GM19467 (cell line): ENCODE results near the gene CRYBG1.
"Not testable (repeated sequence)": the region's sequence is repeated elsewhere in the genome, so short reads cannot be mapped to it uniquely, and the experiment has no call there.

Experiments
- ATAC-seq: cut with Tn5 transposase; IDR thresholded peaks from one replicate; pipeline ENCODE4 v1.9.1; 2021; ENCODE audit warnings: mild to moderate bottlenecking, moderate library complexity; ENCODE audit not compliant: unreplicated experiment

The CRYBG1 gene

GRCh38 chr6:106574741-106575458 is 214.4 kb downstream of the CRYBG1 start:
- no peak for ATAC-seq

- no peak for ATAC-seq
These were observed 218.8 kb downstream of the CRYBG1 start for GRCh38 chr6:106579281-106579680.

GRCh38 chr6:106581468-106581867 is 221.0 kb downstream of the CRYBG1 start:
- no peak for ATAC-seq

GRCh38 chr6:106586815-106587415 is 226.4 kb downstream of the CRYBG1 start:
- no peak for ATAC-seq

GRCh38 chr6:106588937-106589336 is 228.4 kb downstream of the CRYBG1 start:
- ATAC-seq = not testable (repeated sequence)

GRCh38 chr6:106591111-106591825 is 230.8 kb downstream of the CRYBG1 start:
- ATAC-seq = no peak

- no peak for ATAC-seq
These were observed 238.9 kb downstream of the CRYBG1 start for GRCh38 chr6:106599440-106599839.

GRCh38 chr6:106600329-106600728 is 239.8 kb downstream of the CRYBG1 start:
- no peak for ATAC-seq

- no peak for ATAC-seq
These were observed 247.7 kb downstream of the CRYBG1 start for GRCh38 chr6:106608080-106608668.

GRCh38 chr6:106609699-106610098 is 249.2 kb downstream of the CRYBG1 start:
- no peak for ATAC-seq

GRCh38 chr6:106611030-106611429 is 250.5 kb downstream of the CRYBG1 start:
- ATAC-seq = no peak

GRCh38 chr6:106612671-106613416 is 252.3 kb downstream of the CRYBG1 start:
- ATAC-seq = no peak

- no peak for ATAC-seq
These were observed 253.1 kb downstream of the CRYBG1 start for GRCh38 chr6:106613590-106613989.

GRCh38 chr6:106614166-106614565 is 253.6 kb downstream of the CRYBG1 start:
- no peak for ATAC-seq

GRCh38 chr6:106614592-106615257 is 254.2 kb downstream of the CRYBG1 start:
- no peak for ATAC-seq

GRCh38 chr6:106617302-106617701 is 256.8 kb downstream of the CRYBG1 start:
- ATAC-seq = peak; percentile 80

- no peak for ATAC-seq
These were observed 257.3 kb downstream of the CRYBG1 start for GRCh38 chr6:106617857-106618256.

- no peak for ATAC-seq
These were observed 257.8 kb downstream of the CRYBG1 start for GRCh38 chr6:106618324-106618723.

GRCh38 chr6:106619223-106619622 is 258.7 kb downstream of the CRYBG1 start:
- ATAC-seq = no peak

GRCh38 chr6:106620931-106621672 is 260.6 kb downstream of the CRYBG1 start:
- ATAC-seq = no peak
